Nephron progenitor cell (in vitro differentiated cells): ENCODE results near the gene URM1.

ENCODE experiments used
- DNase-seq: peaks from one replicate; pipeline ENCODE4 v3.0.0; 2021
- H3K27ac Mint-ChIP-seq: 2 replicates; pipeline ENCODE4 v1.8.0; 2021; ENCODE audit warnings: mild to moderate bottlenecking, moderate library complexity, mixed read lengths
- H3K27me3 Mint-ChIP-seq: 2 replicates; pipeline ENCODE4 v1.8.0; 2021; ENCODE audit warnings: mild to moderate bottlenecking, low read depth, mixed read lengths; ENCODE audit not compliant: poor library complexity
- H3K36me3 Mint-ChIP-seq: 2 replicates; pipeline ENCODE4 v1.8.0; 2021; ENCODE audit warnings: low read depth, mixed read lengths
- H3K4me1 Mint-ChIP-seq: 2 replicates; pipeline ENCODE4 v1.8.0; 2021; ENCODE audit warnings: mixed read lengths
- H3K4me3 Mint-ChIP-seq: 2 replicates; pipeline ENCODE4 v1.8.0; 2021; ENCODE audit warnings: mild to moderate bottlenecking, moderate library complexity, mixed read lengths
- H3K9me3 Mint-ChIP-seq: 2 replicates; pipeline ENCODE4 v1.8.0; 2021; ENCODE audit warnings: mild to moderate bottlenecking, moderate library complexity, mixed read lengths
- TF ChIP-seq, protein P1 (sequence below): fragments of 200-600 bp; sonication (generic); IDR thresholded peaks from 2 replicates; pipeline ENCODE4 v1.5.0; 2021; ENCODE audit warnings: antibody characterized with exemption

Gene URM1

DNA sequence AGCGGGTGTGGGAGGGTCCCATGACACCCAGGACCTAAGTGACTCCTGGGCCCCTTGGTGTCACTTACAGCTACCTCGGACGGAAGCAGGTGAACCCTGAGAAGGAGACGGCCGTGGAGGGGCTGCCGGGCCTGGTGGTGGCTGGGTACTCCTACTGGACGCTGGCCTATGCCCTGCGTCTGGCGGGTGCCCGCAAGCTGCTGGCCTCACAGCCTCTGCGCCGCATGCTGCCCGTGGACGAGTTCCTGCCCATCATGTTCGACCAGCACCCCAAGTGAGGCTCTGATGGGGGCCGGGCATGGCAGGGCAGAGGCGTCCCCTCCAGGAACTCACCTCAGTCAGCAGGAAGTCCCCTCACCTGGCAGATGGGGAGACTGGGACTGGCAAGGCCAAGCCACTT is 63.2 kb downstream of the URM1 start:
- Mint-ChIP-seq H3K9me3 (no peaks in the 10 kb centered on the region), H3K27me3 (no peaks in the 10 kb centered on the region), H3K4me3 (no peak overlapping the region), H3K36me3 (peaks cover 5% of the 10 kb centered on the region), H3K27ac (no peak overlapping the region), H3K4me1 (peaks cover 2% of the 10 kb centered on the region)
- TF ChIP-seq, protein P1, sequence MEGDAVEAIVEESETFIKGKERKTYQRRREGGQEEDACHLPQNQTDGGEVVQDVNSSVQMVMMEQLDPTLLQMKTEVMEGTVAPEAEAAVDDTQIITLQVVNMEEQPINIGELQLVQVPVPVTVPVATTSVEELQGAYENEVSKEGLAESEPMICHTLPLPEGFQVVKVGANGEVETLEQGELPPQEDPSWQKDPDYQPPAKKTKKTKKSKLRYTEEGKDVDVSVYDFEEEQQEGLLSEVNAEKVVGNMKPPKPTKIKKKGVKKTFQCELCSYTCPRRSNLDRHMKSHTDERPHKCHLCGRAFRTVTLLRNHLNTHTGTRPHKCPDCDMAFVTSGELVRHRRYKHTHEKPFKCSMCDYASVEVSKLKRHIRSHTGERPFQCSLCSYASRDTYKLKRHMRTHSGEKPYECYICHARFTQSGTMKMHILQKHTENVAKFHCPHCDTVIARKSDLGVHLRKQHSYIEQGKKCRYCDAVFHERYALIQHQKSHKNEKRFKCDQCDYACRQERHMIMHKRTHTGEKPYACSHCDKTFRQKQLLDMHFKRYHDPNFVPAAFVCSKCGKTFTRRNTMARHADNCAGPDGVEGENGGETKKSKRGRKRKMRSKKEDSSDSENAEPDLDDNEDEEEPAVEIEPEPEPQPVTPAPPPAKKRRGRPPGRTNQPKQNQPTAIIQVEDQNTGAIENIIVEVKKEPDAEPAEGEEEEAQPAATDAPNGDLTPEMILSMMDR: no peak
- no peak for DNase-seq

DNA sequence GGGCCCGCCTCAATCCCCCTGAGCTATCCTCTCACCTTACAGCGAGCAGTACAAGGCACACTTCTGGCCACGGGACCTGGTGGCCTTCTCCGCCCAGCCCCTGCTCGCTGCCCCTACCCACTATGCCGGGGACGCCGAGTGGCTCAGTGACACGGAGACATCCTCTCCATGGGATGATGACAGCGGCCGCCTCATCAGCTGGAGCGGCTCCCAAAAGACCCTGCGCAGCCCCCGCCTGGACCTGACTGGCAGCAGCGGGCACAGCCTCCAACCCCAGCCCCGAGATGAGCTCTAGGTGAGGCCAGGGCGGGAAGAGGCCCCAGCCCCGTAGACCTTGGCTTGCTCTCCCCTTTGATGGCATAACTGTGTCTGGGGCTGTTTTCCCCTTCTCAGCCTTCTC is 64.4 kb downstream of the URM1 start:
- no peaks in the 10 kb centered on the region for H3K4me1 Mint-ChIP-seq
- no peaks in the 10 kb centered on the region for H3K27me3 Mint-ChIP-seq
- no peaks in the 10 kb centered on the region for H3K9me3 Mint-ChIP-seq
- DNase-seq: no peak
- peaks cover 5% of the 10 kb centered on the region for H3K36me3 Mint-ChIP-seq
- no peak overlapping the region for H3K27ac Mint-ChIP-seq
- TF ChIP-seq, protein P1: no peak
- H3K4me3 Mint-ChIP-seq: no peak overlapping the region

DNA sequence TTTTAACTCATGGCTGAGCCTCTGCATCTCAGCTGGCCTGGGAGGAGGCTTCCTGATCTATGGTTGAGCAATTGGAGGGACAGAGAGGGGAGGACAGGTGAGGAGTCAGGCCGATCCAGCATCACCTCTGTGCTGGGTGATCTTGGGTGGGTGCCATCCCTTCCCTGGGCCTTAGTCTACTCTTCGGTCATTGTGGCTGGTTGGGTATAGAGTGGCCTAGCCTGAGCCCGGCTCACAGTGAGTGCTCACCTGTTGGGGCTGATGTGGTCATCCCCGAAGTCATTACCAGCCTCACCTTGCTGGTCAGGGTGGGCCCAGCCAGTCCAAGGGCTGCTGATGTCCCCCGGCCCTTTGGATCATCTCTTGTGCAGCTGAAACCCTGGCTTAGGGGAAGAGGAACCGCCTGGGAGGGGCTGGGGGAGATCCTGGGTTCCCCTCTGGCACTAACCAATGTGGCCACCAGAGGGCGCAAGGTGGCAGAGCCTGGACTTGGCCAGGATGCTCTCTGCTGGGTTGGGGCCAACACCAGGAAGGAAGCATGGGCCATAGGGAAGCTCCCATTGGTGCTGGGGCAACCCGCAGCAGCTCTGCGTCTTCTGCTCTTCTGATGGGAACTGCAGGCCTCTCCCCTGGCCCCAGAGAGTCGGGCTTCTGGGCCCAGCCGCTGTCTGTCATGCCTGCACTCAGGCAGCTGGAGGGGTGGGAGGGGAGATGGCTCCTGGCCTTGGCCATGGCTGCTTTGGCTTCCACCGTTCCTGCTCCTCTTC is 67.4 kb downstream of the URM1 start:
- TF ChIP-seq, protein P1: peak; percentile 93
- peak; percentile 95 for DNase-seq
- Mint-ChIP-seq H3K4me3 (no peak overlapping the region), H3K9me3 (no peaks in the 10 kb centered on the region), H3K4me1 (no peaks in the 10 kb centered on the region), H3K27me3 (peaks cover 7% of the 10 kb centered on the region), H3K36me3 (no peaks in the 10 kb centered on the region), H3K27ac (no peak overlapping the region)

DNA sequence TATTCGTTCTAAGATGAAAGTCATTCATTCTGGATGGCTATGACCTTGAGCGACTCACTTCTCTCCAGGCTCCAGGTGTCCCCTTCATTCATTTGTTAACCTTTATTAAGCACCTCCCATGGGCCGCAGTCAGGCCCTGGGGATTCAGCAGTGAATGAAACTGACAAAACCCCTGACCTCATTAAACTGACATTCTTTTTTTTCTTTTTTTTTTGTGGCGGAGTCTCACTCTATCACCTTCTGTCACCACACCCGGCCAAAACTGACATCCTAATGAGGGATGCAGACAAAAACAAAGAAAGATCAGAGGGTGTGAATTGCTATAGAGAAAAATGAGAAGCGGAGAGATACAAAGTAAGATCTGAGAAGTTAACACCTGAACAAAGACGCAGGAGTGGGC is 68.1 kb downstream of the URM1 start:
- Mint-ChIP-seq H3K36me3 (no peaks in the 10 kb centered on the region), H3K27me3 (peaks cover 7% of the 10 kb centered on the region), H3K27ac (peak overlapping the region; percentile 6), H3K4me1 (no peaks in the 10 kb centered on the region), H3K4me3 (no peak overlapping the region), H3K9me3 (no peaks in the 10 kb centered on the region)
- TF ChIP-seq, protein P1: no peak
- no peak for DNase-seq
